ENCODE data around the gene STK25. TPM values are rescaled to one million over a fixed set of nuclear protein-coding genes. Genes with fewer than 3 reads are reported as not detected.

The STK25 gene
- total and polyA plus RNA-seq, 2 donors (not counting 3 experiments of a cell fraction or from before 2014, with no cell fraction given), result 286 to 715 TPM

DNA sequence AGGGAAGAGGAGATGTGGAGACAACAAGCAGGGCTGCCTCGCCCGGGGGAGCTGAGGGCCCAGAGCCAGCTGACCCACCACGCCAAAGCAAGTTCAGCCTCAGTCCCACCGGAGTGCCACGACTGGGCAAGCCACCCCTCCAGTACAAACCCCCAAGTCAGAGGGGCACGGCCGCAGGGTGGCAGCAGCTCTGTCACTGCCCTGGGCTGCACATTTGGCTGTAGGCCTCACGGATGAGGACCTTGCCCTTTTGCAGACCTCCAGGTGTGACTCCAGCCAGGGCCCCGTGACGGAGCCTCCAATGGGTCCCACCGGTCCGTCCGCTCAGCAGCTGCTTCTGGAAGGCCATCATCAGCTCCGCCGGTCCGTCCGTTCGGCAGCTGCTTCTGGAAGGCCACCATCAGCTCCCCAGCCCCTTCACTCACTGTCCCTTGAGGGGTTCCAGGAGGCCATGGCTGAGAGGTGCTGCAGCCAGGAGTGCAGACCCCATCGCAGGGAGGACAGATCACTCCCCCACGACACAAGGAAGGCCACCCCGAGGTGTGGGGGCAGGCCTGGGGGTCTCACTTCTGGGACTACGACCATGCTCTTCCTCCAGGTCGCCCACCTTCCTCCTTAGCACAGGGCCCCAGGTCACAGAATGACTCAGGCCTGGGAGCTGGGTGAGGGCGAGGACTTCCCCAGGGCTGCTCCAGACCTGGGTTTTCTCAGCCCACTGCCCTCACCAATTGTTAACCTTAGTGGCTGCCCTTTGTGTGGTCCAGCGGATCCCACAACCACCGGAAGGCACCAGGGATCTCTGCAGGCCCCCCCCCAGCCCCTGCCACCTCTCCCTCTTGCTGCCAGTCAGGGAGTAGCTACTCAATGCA, 24.6 kb upstream of the STK25 start:
- Histone ChIP-seq H3K4me1 (ENCODE audit: control insufficient read depth, extremely low read depth, insufficient read depth, low read length) (no peaks in the 10 kb centered on the region), H3K9ac (replicated peaks; ENCODE audit: extremely low read depth, insufficient read depth, low read length) (no peak overlapping the region), H3K27me3 (ENCODE audit: control insufficient read depth in 2 of 2, insufficient read depth in 2 of 2, low read length in 2 of 2) (peaks cover 4 to 5% of the 10 kb centered on the region in 2 experiments), H3K36me3 (ENCODE audit: control insufficient read depth in 2 of 2, extremely low read depth in 1 of 2, insufficient read depth in 2 of 2, low read length in 2 of 2) (no peaks in the 10 kb centered on the region), H4K20me1 (replicated peaks; ENCODE audit: control insufficient read depth, extremely low read depth, insufficient read depth, low read length) (no peaks in the 10 kb centered on the region), H2AFZ (ENCODE audit: low read depth, low read length) (no peak overlapping the region), H3K9me1 (replicated peaks; ENCODE audit: control insufficient read depth, extremely low read depth, insufficient read depth, low read length) (no peaks in the 10 kb centered on the region), H3K79me2 (ENCODE audit: control insufficient read depth, insufficient read depth, low read length) (no peaks in the 10 kb centered on the region), H3K9me3 (replicated peaks; ENCODE audit: control insufficient read depth, insufficient read depth, low read length) (no peaks in the 10 kb centered on the region), H3K27ac (ENCODE audit: insufficient read depth, low read depth, low read length) (no peak overlapping the region), H3K4me2 (ENCODE audit: insufficient read depth, low read length) (no peak overlapping the region), H3K4me3 (replicated peaks in 1 of 3; ENCODE audit: insufficient read depth in 1 of 3, low read depth in 1 of 3, low read length in 3 of 3) (no peak overlapping the region)
- dilution Hi-C loops (cut with MboI; ENCODE audit: extremely low pct_ligation_motif_present, low sequenced_read_pairs) (no loop called here), intact Hi-C loops (cut with micrococcal nuclease) (no loop called here)
- CTCF ChIA-PET, result no interaction called here
- POLR2A ChIA-PET, result interaction anchor here (0.7 kb wide), 1 partner anchor 17 kb away, joined by 8 read pairs; no protein-coding TSS in a partner anchor
- TF ChIP-seq JUN (IDR thresholded peaks at IDR 0.05; ENCODE audit: borderline replicate concordance, insufficient read depth, insufficient read length, low read depth), result no peak
- TF ChIP-seq, protein P1, sequence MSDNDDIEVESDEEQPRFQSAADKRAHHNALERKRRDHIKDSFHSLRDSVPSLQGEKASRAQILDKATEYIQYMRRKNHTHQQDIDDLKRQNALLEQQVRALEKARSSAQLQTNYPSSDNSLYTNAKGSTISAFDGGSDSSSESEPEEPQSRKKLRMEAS (IDR thresholded peaks at IDR 0.05; ENCODE audit: insufficient read depth, insufficient read length), result no peak
- TF ChIP-seq, protein P2, sequence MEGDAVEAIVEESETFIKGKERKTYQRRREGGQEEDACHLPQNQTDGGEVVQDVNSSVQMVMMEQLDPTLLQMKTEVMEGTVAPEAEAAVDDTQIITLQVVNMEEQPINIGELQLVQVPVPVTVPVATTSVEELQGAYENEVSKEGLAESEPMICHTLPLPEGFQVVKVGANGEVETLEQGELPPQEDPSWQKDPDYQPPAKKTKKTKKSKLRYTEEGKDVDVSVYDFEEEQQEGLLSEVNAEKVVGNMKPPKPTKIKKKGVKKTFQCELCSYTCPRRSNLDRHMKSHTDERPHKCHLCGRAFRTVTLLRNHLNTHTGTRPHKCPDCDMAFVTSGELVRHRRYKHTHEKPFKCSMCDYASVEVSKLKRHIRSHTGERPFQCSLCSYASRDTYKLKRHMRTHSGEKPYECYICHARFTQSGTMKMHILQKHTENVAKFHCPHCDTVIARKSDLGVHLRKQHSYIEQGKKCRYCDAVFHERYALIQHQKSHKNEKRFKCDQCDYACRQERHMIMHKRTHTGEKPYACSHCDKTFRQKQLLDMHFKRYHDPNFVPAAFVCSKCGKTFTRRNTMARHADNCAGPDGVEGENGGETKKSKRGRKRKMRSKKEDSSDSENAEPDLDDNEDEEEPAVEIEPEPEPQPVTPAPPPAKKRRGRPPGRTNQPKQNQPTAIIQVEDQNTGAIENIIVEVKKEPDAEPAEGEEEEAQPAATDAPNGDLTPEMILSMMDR (IDR thresholded peaks at IDR 0.05; ENCODE audit: extremely low read depth in 1 of 2, insufficient read depth in 1 of 2, low read depth in 1 of 2, low read length in 2 of 2), result no peak
- no peak for TF ChIP-seq GATA2 (IDR thresholded peaks at IDR 0.05; ENCODE audit: insufficient read depth, insufficient read length, low read depth, low read length)
- TF ChIP-seq POLR2AphosphoS5 (IDR thresholded peaks at IDR 0.05; ENCODE audit: insufficient read depth, low read depth, low read length), result no peak
- no peak for TF ChIP-seq MYC (IDR thresholded peaks at IDR 0.05; ENCODE audit: low read depth, low read length)
- TF ChIP-seq EZH2 (IDR thresholded peaks at IDR 0.05; ENCODE audit: borderline replicate concordance, low read depth, low read length, severe bottlenecking), result no peak
- no peak for TF ChIP-seq POLR2A (IDR thresholded peaks at IDR 0.05; ENCODE audit: low read depth, low read length)
- no peak for TF ChIP-seq FOS (IDR thresholded peaks at IDR 0.05; ENCODE audit: borderline replicate concordance, insufficient read depth, low read length)
- no peak for DNase-seq (ENCODE audit: low read depth, low spot score)
- FAIRE-seq, result no peak
- BruUV-seq (replicated peaks), result no TSS peak
